ENCODE measurements around the gene RNGTT.

GRCh38 chr6:88663801-88664200 lies 299.6 kb downstream of the RNGTT start:
- no peak for TF ChIP-seq CTCF (optimal IDR thresholded peaks at IDR 0.05 in 1 of 3, IDR thresholded peaks at IDR 0.05 in 1 of 3, conservative IDR thresholded peaks at IDR 0.05 in 1 of 3; ENCODE audit: extremely low read depth in 1 of 3, insufficient read depth in 2 of 3, low read length in 3 of 3)
- TF ChIP-seq EZH2 (IDR thresholded peaks at IDR 0.05; ENCODE audit: low read length): no peak
